Naive thymus-derived CD4-positive, alpha-beta T cell (primary cell): Measurements from ENCODE around the gene CREB3L1. TPM values are rescaled to one million over a fixed set of nuclear protein-coding genes. Genes with fewer than 3 reads are reported as not detected.

ENCODE experiments used
- ATAC-seq: fragments of 150-1000 bp; cut with Tn5 transposase; 2 replicates; pipeline ENCODE4 v1.10.0; 2021; ENCODE audit warnings: mild to moderate bottlenecking, moderate library complexity
- CTCF ChIA-PET: fragments of 350-600 bp; sonication (Branson Sonifier 250); formaldehyde crosslinking; loops from one replicate; lab custom pipeline; 2021; ENCODE audit warnings: antibody characterized with exemption; lab: Charles Lee
- POLR2A ChIA-PET: fragments of 350-600 bp; sonication (Branson Sonifier 250); formaldehyde crosslinking; loops from one replicate; lab custom pipeline; 2021; ENCODE audit warnings: antibody characterized with exemption, inconsistent platforms; lab: Charles Lee
- DNase-seq, 9 donors: peaks; one replicate each; pipeline versions ENCODE4 v3.0.0 to v3.0.0-alpha.2; 2020 to 2022; ENCODE audit warnings: mixed read lengths in 1 of 9
- H3K27ac ChIP-seq: one replicate; pipeline ENCODE4 v1.7.0; 2013; ENCODE audit warnings: mild to moderate bottlenecking, low read depth, low read length, moderate library complexity
- H3K27me3 ChIP-seq, 2 donors: one replicate each; pipeline ENCODE4 v1.7.0; 2013; ENCODE audit warnings: low read length in 2 of 2, mild to moderate bottlenecking in 2 of 2, moderate library complexity in 2 of 2; ENCODE audit not compliant: control insufficient read depth in 2 of 2, insufficient read depth in 2 of 2
- H3K36me3 ChIP-seq, 3 experiments: 1 replicate in 2 of 3; 2 replicates in 1 of 3; pipeline ENCODE4 v1.7.0; 2013; ENCODE audit warnings: low read length in 3 of 3, mild to moderate bottlenecking in 3 of 3, moderate library complexity in 1 of 3; ENCODE audit not compliant: insufficient read depth in 3 of 3, control insufficient read depth in 2 of 3
- H3K4me1 ChIP-seq, 2 donors: one replicate each; pipeline ENCODE4 v1.7.0; 2013; ENCODE audit warnings: low read length in 2 of 2, mild to moderate bottlenecking in 2 of 2, moderate library complexity in 1 of 2; ENCODE audit not compliant: control insufficient read depth in 2 of 2, insufficient read depth in 2 of 2
- H3K4me3 ChIP-seq: 2 replicates; pipeline ENCODE4 v1.7.0; 2013; ENCODE audit warnings: mild to moderate bottlenecking, low read length
- H3K9me3 ChIP-seq, 3 experiments: 1 replicate in 2 of 3; 2 replicates in 1 of 3; pipeline ENCODE4 v1.7.0; 2013; ENCODE audit warnings: low read length in 3 of 3; ENCODE audit not compliant: control insufficient read depth in 2 of 3
- H3K27ac Mint-ChIP-seq, 9 donors: one replicate each; pipeline ENCODE4 v1.8.0; 2020 to 2022; ENCODE audit warnings: mixed read lengths in 9 of 9, mild to moderate bottlenecking in 8 of 9, moderate library complexity in 5 of 9, inconsistent platforms in 2 of 9
- H3K27me3 Mint-ChIP-seq, 5 donors: one replicate each; pipeline ENCODE4 v1.8.0; 2021 to 2022; ENCODE audit warnings: mixed read lengths in 5 of 5, mild to moderate bottlenecking in 1 of 5
- H3K36me3 Mint-ChIP-seq, 5 donors: one replicate each; pipeline ENCODE4 v1.8.0; 2020 to 2022; ENCODE audit warnings: mixed read lengths in 5 of 5, mild to moderate bottlenecking in 3 of 5, inconsistent platforms in 1 of 5
- H3K4me1 Mint-ChIP-seq, 7 donors: one replicate each; pipeline ENCODE4 v1.8.0; 2020 to 2022; ENCODE audit warnings: mixed read lengths in 7 of 7, mild to moderate bottlenecking in 3 of 7, inconsistent platforms in 1 of 7
- H3K4me3 Mint-ChIP-seq, 10 donors: one replicate each; pipeline ENCODE4 v1.8.0; 2020 to 2022; ENCODE audit warnings: mild to moderate bottlenecking in 10 of 10, mixed read lengths in 10 of 10, moderate library complexity in 6 of 10, inconsistent platforms in 2 of 10
- H3K9me3 Mint-ChIP-seq, 11 donors: one replicate each; pipeline ENCODE4 v1.8.0; 2020 to 2022; ENCODE audit warnings: mixed read lengths in 11 of 11, mild to moderate bottlenecking in 4 of 11, inconsistent platforms in 1 of 11, moderate library complexity in 1 of 11
- intact Hi-C, 2 donors: fragments of 100-400 bp; cut with micrococcal nuclease; formaldehyde crosslinking; loops; one replicate each; pipeline ENCODE4 v1.15.1; 2023
- polyA plus RNA-seq, 2 donors: library from polyadenylated mRNA; unstranded; fragments of 300-500 nt; fragmentation: Illumina TruSeq; gene quantifications; one replicate each; pipeline ENCODE4 v1.2.3, GENCODE V29; 2021
- total RNA-seq, 6 experiments: library from RNA in 5 of 6; stranded (reverse) in 5 of 6; gene quantifications; 1 replicate in 5 of 6; 2 replicates in 1 of 6; pipeline ENCODE4 v1.2.3 and lab custom pipeline; 2021 to 2026

Gene CREB3L1
- total and polyA plus RNA-seq, 7 experiments from 2014 or later: not detected

DNA sequence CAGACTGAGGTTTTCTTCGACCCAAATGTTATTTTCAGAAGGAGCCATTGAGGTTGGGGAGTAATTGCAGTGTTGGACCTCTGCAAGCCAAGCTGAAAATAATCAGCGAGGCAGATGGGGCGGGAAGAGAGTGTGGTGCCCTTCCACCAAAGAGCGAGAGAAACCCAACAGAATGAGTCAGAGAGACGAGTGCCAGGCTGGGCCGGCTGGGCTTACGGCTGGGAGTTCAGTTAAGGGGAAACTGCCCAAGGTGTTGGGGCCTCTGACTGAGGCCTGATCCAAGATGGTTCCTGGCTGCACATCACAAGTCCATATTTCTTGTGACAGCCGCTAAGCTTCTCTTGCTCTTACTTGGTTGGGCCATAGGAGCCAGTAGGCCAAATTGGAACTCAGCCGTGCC is 30.4 kb upstream of the CREB3L1 start:
- Mint-ChIP-seq H3K27ac (no peak overlapping the region), H3K9me3 (no peaks in the 10 kb centered on the region), H3K27me3 (peaks cover 0 to 11% (median 0%) of the 10 kb centered on the region in 5 donors), H3K36me3 (no peaks in the 10 kb centered on the region), H3K4me3 (no peak overlapping the region), H3K4me1 (peaks cover 2 to 23% (median 12%) of the 10 kb centered on the region in 7 donors)
- POLR2A ChIA-PET: no interaction called here
- intact Hi-C loops: no loop called here
- H3K4me1 ChIP-seq: peaks cover 0 to 5% of the 10 kb centered on the region in 2 donors
- no peak overlapping the region for H3K27ac ChIP-seq
- H3K4me3 ChIP-seq: no peak overlapping the region
- no peaks in the 10 kb centered on the region for H3K27me3 ChIP-seq
- H3K36me3 ChIP-seq: no peaks in the 10 kb centered on the region
- DNase-seq: no peak
- ATAC-seq: no peak
- CTCF ChIA-PET: no interaction called here
- no peaks in the 10 kb centered on the region for H3K9me3 ChIP-seq

DNA sequence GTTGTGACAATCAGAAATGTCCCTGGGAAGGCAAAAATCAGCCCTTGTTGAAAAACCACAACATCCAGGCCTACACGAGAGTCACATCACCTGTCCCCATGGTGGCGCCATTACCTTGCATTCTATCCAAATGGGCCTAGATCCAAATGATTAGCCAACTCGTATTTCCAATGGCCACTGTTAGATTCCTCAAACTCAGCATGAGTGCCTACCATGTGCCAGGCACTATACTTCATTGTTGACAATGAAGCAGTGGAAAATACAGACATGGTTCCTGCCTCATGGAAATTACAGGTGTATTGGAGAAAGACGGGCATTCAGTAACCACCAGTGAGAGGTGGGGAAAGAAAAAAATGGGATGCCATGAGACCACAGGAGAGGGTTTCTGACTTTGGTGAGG is 29.8 kb upstream of the CREB3L1 start:
- ATAC-seq: no peak
- H3K4me3 Mint-ChIP-seq: no peak overlapping the region
- POLR2A ChIA-PET: no interaction called here
- H3K4me1 Mint-ChIP-seq: peaks cover 0 to 17% (median 9%) of the 10 kb centered on the region in 7 donors
- no peaks in the 10 kb centered on the region for H3K27me3 ChIP-seq
- H3K4me3 ChIP-seq: no peak overlapping the region
- CTCF ChIA-PET: no interaction called here
- DNase-seq: peak in 5 of 9 donors; percentile 22 to 48 (median 43)
- no peaks in the 10 kb centered on the region for H3K9me3 Mint-ChIP-seq
- no peak overlapping the region for H3K27ac ChIP-seq
- no peak overlapping the region for H3K27ac Mint-ChIP-seq
- peaks cover 0 to 11% (median 0%) of the 10 kb centered on the region in 5 donors for H3K27me3 Mint-ChIP-seq
- no peaks in the 10 kb centered on the region for H3K36me3 Mint-ChIP-seq
- H3K36me3 ChIP-seq: no peaks in the 10 kb centered on the region
- peaks cover 0 to 5% of the 10 kb centered on the region in 2 donors for H3K4me1 ChIP-seq
- intact Hi-C loops: no loop called here
- no peaks in the 10 kb centered on the region for H3K9me3 ChIP-seq

DNA sequence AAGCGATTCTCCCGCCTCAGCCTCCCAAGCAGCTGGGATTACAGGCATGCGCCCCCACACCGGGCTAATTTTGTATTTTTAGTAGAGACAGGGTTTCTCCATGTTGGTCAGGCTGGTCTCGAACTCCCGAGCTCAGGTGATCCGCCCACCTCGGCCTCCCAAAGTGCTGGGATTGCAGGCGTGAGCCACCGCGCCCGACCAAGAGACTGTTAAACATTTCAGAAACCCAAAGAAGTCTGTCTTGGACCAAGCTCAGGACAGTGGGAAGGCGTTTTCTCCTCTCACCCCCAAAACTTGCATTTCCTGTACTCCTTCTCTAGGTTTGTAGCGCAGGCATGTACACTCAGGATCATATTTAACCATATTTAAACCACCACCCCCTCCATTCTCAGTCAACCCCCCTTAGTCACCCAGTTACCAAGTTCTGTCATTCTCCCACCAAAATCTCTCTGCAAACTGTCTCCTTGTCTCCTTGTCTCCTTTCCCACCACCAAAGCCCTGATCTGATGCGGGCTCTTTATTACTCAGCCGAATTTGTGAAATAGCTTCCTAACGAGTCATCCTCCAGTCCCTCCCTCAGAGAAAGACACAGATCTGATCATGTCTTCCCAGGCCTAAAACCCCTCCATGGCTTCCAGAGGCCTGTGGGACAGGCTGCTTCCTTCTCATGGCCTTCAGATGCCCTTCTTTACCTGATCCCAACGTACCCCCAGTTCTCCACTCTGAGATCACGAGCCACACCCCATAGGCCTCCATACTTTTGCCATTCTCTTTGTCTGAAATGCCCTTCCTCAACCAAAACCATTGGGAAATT is 29.0 kb upstream of the CREB3L1 start:
- ChIA-PET CTCF (no interaction called here), POLR2A (no interaction called here)
- H3K27ac ChIP-seq: no peak overlapping the region
- intact Hi-C loops: no loop called here
- no peaks in the 10 kb centered on the region for H3K36me3 ChIP-seq
- DNase-seq: no peak
- ATAC-seq: no peak
- Mint-ChIP-seq H3K4me1 (peaks cover 0 to 9% (median 1%) of the 10 kb centered on the region in 7 donors), H3K36me3 (no peaks in the 10 kb centered on the region), H3K9me3 (no peaks in the 10 kb centered on the region), H3K27me3 (peaks cover 0 to 11% (median 0%) of the 10 kb centered on the region in 5 donors), H3K27ac (no peak overlapping the region), H3K4me3 (no peak overlapping the region)
- no peaks in the 10 kb centered on the region for H3K9me3 ChIP-seq
- H3K4me1 ChIP-seq: no peaks in the 10 kb centered on the region
- no peak overlapping the region for H3K4me3 ChIP-seq
- no peaks in the 10 kb centered on the region for H3K27me3 ChIP-seq

DNA sequence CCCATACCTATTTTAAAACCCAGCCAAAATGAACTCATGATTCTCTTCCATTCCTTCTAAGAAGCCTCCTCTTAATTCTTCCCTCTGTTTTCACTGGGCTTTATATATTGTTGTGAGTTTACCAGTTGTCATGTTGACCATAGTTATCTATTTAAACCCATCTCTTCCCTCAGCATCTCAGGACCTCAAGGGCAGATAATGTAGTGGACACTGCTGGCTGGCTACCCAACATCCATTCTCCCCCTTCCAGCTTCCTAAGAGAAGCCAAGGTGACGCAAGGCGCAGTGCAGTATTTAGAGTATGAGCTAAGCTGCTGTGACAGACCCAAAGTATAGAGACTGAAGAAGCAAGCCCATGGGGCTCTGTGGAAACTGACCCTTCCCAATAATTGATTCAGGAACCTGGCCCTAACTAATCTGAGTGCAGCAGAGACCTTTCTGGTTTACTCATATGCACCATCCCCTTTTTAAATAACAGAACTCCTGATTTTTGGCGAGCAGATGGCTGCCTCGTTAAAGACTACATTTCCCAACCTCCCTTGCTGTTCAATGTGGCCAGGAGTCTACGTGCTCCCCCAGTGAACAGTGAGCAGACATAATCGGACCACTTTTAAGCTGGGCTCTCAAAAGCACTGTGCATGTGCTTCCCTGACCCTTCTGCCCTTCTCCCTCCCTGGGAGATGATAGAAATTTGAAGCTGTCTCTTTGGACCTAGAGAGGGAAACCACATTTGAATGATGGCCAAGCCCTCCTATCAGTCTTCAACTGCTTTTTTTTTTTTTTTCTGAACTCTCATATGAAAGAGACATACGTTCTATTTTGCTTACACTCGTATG is 28.1 kb upstream of the CREB3L1 start:
- no peaks in the 10 kb centered on the region for H3K9me3 ChIP-seq
- no peaks in the 10 kb centered on the region for H3K9me3 Mint-ChIP-seq
- H3K4me3 Mint-ChIP-seq: no peak overlapping the region
- POLR2A ChIA-PET: no interaction called here
- H3K27ac ChIP-seq: no peak overlapping the region
- no peaks in the 10 kb centered on the region for H3K36me3 ChIP-seq
- ATAC-seq: no peak
- H3K4me1 ChIP-seq: no peaks in the 10 kb centered on the region
- H3K27me3 Mint-ChIP-seq: peaks cover 0 to 8% (median 0%) of the 10 kb centered on the region in 5 donors
- CTCF ChIA-PET: interaction anchor here (0.6 kb wide), 1 partner anchor 138 kb away, joined by 3 read pairs; no protein-coding TSS in a partner anchor
- peak overlapping the region in 1 of 9 donors; percentile 69 for H3K27ac Mint-ChIP-seq
- DNase-seq: no peak
- intact Hi-C loops: no loop called here
- H3K27me3 ChIP-seq: no peaks in the 10 kb centered on the region
- no peaks in the 10 kb centered on the region for H3K36me3 Mint-ChIP-seq
- no peak overlapping the region for H3K4me3 ChIP-seq
- H3K4me1 Mint-ChIP-seq: peaks cover 0 to 5% (median 0%) of the 10 kb centered on the region in 7 donors

DNA sequence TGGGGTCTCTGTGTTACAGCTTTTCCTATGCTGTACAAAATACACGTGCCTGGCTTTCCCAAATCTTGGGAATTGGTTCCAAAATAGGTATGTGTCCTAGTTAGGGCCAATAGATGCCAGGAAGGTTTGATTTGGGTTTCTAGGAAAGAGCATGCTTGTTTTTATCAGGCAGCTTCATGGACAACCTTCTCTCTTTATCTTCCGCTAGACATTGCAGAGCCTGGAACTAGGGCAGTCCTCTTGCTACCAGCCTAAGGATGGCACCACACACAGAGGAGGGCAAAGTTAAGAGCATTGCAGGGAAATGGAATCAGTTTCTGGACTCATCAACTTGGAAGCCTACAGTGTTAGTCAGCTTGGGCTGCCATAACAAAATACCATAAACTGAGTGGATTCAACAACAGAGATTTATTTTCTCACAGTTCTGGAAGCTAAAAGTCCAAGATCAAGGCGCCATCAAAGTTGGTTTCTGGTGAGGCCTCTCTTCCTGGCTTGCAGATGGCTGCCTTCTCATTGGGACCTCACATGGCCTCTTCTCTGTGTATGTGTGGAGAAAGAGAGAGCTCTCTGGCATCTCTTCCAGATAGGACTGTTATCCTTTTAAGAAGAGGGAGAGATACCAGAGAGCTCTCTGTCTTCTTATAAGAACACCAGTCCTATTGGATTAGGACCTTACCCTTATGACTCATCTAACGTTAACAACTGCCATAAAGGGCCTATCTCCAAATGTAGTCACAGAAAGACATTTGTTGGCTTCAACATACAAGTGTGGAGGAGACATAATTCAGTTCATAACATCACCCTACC is 27.3 kb upstream of the CREB3L1 start:
- Mint-ChIP-seq H3K9me3 (no peaks in the 10 kb centered on the region), H3K27ac (no peak overlapping the region), H3K36me3 (no peaks in the 10 kb centered on the region), H3K4me3 (no peak overlapping the region), H3K4me1 (peaks cover 0 to 5% (median 0%) of the 10 kb centered on the region in 7 donors), H3K27me3 (peaks cover 0 to 6% (median 0%) of the 10 kb centered on the region in 5 donors)
- no peaks in the 10 kb centered on the region for H3K9me3 ChIP-seq
- H3K4me1 ChIP-seq: no peaks in the 10 kb centered on the region
- no peak overlapping the region for H3K27ac ChIP-seq
- CTCF ChIA-PET: interaction anchor here (1.1 kb wide), 1 partner anchor 11 kb away, joined by 3 read pairs; no protein-coding TSS in a partner anchor
- no peaks in the 10 kb centered on the region for H3K27me3 ChIP-seq
- intact Hi-C loops: no loop called here
- no peak for ATAC-seq
- H3K36me3 ChIP-seq: no peaks in the 10 kb centered on the region
- no peak overlapping the region for H3K4me3 ChIP-seq
- POLR2A ChIA-PET: interaction anchor here (0.6 kb wide), 1 partner anchor 10 kb away, joined by 3 read pairs; no protein-coding TSS in a partner anchor
- DNase-seq: no peak

DNA sequence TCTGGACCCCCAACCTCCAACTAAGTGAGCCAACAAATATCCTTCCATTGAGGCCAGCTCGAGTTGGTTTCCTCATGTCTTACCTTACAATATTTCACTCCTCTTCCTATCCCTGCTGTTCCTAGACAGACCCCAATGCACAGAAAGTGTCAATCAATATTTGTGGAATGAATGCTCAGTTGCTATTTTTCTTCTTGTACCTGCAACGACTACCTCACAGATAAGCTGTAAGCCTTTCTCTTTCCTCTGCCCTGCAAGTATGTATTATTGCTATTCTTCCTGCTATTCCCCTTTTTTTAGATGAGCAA is 26.8 kb upstream of the CREB3L1 start:
- H3K4me3 Mint-ChIP-seq: no peak overlapping the region

More for the DNA sequence above, 26.8 kb upstream of the CREB3L1 start:
- H3K27ac ChIP-seq: no peak overlapping the region
- Mint-ChIP-seq H3K36me3 (no peaks in the 10 kb centered on the region), H3K27ac (no peak overlapping the region), H3K9me3 (no peaks in the 10 kb centered on the region), H3K27me3 (peaks cover 0 to 6% (median 0%) of the 10 kb centered on the region in 5 donors), H3K4me1 (peaks cover 0 to 5% (median 0%) of the 10 kb centered on the region in 7 donors)
- ATAC-seq (no peak), DNase-seq (no peak)
- no peaks in the 10 kb centered on the region for H3K27me3 ChIP-seq
- intact Hi-C loops: no loop called here
- ChIA-PET CTCF (interaction anchor here (1.1 kb wide), 1 partner anchor 11 kb away, joined by 3 read pairs; no protein-coding TSS in a partner anchor), POLR2A (interaction anchor here (0.6 kb wide), 1 partner anchor 9 kb away, joined by 3 read pairs; no protein-coding TSS in a partner anchor)
- no peak overlapping the region for H3K4me3 ChIP-seq
- H3K36me3 ChIP-seq: no peaks in the 10 kb centered on the region
- H3K9me3 ChIP-seq: no peaks in the 10 kb centered on the region
- H3K4me1 ChIP-seq: no peaks in the 10 kb centered on the region
